Transverse colon (tissue), 3 donors: Measurements from ENCODE around the gene ZDHHC7.

Experiments used
- POLR2A ChIP-seq: fragments of 450-650 bp; IDR thresholded peaks from one replicate; pipeline ENCODE4 v1.6.1; 2016; ENCODE audit warnings: antibody characterized with exemption, mild to moderate bottlenecking, moderate library complexity
- TF ChIP-seq, protein P1 (sequence below), 5 experiments: fragments of 200-600 bp in 3 of 5; fragments of 450-650 bp in 2 of 5; sonication (generic) in 3 of 5; IDR thresholded peaks; 1 replicate in 2 of 5; 2 replicates in 3 of 5; pipeline ENCODE4 v1.5.1; 2016 to 2017; ENCODE audit warnings: antibody characterized with exemption in 5 of 5, inconsistent platforms in 3 of 5, mild to moderate bottlenecking in 2 of 5, moderate library complexity in 1 of 5

DNA sequence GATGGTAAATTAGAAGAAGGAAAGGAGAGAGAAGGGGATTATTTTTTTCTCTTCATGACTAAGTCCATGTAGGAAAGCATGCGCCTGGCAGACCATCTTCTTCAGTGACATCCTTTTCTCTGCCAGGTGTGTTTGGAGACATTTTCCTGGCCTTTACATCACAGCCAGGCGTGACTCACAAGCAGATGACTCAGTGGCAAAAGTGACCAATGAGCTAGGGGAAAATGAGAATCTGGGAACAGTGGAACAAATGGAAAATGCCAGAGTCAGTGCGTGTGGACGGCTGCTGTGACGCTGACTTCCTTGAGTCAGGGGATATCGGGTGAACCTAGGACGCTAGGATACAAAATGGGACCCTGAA is 25.7 kb upstream of the ZDHHC7 start:
- TF ChIP-seq, protein P1, sequence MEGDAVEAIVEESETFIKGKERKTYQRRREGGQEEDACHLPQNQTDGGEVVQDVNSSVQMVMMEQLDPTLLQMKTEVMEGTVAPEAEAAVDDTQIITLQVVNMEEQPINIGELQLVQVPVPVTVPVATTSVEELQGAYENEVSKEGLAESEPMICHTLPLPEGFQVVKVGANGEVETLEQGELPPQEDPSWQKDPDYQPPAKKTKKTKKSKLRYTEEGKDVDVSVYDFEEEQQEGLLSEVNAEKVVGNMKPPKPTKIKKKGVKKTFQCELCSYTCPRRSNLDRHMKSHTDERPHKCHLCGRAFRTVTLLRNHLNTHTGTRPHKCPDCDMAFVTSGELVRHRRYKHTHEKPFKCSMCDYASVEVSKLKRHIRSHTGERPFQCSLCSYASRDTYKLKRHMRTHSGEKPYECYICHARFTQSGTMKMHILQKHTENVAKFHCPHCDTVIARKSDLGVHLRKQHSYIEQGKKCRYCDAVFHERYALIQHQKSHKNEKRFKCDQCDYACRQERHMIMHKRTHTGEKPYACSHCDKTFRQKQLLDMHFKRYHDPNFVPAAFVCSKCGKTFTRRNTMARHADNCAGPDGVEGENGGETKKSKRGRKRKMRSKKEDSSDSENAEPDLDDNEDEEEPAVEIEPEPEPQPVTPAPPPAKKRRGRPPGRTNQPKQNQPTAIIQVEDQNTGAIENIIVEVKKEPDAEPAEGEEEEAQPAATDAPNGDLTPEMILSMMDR (IDR thresholded peaks at IDR 0.05): no peak
- TF ChIP-seq POLR2A: no peak
